ENCODE results near the gene GPD1.
"Not testable (repeated sequence)": the region's sequence is repeated elsewhere in the genome, so short reads cannot be mapped to it uniquely, and the experiment has no call there.

Gene GPD1

DNA sequence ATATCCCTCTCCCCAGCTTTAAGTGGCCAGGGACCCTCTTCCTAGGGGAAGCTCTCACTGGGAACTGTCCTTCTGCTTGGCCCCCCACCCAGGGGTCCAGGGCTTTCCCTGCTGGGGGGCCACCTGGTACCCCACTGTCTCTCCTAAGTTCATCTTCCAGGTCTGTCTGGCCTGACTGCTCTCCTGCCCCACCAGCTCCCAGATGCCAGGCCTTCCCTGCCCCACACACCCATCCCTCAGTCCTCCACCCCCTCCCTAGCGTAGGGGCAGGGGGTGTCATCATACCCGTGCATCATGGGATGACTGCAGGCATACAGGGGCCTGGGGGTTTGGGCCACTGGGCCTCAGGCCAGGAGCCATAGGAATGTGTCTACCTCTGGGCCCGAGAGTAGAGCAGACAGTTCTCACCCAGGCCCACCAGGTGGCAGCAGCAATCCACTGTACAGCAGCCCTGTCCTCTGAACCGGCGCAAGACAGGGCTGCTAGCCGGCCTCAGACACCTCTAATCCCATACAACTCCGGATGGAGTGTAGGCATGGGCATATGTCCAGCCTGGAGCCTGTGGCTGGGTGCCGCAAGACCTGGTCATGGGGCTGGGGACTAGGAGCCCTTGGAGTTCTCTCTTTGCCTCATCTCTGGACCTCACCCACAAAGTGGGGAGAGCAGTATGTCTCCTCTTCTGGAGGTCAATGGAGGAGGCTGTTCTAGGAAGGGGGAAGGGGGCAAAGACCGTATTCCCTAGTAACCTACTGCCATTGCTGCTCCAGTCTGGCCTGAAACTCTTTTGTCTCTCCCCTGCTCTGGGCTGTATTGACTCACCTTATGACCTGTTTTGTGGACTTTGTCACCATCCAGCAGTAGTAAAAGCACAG lies 28.6 kb upstream of the GPD1 start:
- DNase-seq: peak; percentile 35

DNA sequence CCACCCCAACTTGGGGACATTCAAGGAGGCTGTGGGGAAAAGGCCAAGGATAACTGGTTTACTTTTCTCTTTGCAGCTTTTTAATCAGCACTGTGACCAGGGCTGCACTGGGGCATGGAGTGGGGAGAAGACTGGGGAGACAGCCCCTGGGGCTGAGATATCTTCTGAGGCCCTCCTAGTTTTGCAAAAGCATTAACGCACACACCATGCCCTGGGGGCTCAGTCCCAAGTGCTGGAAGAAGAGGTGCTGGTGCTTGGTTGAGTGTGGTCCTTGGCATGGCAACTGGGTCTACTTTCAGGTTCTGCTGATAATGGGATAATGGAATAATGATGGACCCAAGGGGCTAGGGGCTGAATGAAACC lies 28.0 kb upstream of the GPD1 start:
- no peak for DNase-seq

DNA sequence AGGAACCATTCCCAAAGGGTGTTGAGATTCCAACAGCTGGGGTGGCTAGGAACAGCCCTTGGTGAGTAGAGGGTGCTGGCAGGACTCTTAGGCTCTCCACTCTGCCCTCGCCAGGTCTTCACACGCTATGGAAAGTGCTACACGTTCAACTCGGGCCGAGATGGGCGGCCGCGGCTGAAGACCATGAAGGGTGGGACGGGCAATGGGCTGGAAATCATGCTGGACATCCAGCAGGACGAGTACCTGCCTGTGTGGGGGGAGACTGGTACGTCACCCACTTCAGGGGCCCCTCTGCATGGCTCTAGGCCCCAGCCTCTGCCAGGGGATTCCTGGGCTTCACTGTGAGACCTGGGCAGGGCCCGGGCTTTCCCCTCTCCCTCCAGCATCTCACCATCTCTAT lies 26.7 kb upstream of the GPD1 start:
- DNase-seq: no peak

DNA sequence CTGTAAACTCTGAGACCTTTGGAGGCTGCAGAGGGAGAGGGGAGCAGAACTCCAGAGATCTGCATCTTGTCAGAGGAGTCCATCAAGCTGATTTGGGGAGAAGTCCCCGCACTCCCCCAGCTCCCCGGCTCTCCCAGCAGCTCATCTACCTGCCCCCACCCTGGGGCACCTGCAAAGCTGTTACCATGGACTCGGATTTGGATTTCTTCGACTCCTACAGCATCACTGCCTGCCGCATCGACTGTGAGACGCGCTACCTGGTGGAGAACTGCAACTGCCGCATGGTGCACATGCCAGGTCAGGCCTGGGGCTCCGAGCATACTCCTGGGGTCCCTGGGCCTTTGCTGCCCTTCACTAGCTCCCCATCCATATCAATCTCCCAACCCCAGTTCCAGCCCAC lies 25.5 kb upstream of the GPD1 start:
- no peak for DNase-seq

DNA sequence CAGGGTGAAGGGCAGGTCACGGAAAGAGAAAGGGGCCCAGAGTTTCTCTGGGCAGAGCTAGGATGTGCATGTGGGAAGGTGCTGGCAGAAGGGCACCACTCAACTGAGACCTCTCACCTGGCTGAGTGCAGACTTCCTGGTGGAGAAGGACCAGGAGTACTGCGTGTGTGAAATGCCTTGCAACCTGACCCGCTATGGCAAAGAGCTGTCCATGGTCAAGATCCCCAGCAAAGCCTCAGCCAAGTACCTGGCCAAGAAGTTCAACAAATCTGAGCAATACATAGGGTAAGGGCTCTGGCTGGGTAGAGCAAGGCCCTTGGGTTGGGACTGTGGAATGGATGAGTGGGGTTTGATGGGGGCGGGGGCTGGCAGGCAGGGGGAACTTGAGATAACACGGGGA lies 24.0 kb upstream of the GPD1 start:
- no peak for DNase-seq

DNA sequence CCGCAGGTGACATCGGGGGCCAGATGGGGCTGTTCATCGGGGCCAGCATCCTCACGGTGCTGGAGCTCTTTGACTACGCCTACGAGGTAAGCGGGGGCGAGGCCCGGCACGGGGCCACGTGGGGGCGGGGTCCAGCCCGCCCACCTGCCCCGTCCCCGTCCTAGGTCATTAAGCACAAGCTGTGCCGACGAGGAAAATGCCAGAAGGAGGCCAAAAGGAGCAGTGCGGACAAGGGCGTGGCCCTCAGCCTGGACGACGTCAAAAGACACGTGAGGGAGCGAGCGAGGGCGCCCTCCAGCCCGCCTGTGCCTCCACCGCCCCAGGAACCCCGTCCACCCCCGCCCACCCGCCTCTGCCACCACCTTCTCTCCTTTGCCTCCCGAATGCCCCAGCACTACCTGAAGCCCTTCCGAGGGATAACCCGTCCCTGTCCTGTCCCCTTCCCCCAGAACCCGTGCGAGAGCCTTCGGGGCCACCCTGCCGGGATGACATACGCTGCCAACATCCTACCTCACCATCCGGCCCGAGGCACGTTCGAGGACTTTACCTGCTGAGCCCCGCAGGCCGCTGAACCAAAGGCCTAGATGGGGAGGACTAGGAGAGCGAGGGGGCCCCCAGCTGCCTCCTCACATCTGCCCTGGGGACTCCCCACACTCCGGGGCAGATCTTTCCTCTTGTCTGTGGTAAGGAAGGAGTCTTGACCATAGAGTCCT lies 22.6 kb upstream of the GPD1 start:
- no peak for DNase-seq

DNA sequence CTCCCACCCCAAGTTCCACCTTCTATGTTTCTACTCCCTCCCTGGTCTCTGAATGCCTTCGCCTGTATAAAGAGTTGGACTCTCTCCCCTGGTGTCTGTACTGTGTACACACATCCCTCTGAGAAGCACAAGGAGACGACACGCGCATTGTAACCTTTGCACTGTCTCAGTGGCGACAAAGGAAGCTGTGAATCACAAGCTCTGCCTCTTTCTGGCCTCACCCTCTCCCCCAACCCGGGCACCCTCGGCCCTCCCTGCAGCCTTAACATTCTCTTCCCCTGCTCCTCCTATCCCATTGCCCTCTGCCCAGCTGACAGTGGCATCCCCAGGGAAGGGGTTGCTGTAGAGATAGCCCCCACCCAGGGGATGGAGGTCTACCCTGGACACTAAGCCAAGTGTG lies 21.2 kb upstream of the GPD1 start:
- DNase-seq: no peak

DNA sequence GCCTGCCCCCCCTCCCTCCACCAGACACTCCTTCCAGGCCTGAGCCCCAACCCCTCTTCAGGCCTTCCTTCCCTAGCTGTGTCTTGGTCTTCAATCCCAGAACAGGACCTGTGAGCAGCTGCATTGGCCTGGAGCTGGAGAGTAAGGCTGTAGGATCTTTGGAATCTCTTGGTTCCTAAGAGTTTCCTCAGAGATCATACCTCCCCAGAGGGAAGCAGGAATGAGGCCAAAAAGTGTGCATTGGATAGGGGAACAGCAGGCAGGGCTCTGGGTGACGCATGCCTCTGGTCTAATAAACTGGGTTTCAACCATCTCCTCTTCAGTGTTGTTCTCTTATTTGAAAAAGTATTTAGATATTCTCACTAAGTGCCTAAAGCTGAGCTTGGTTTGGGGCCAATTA lies 20.5 kb upstream of the GPD1 start:
- no peak for DNase-seq

DNA sequence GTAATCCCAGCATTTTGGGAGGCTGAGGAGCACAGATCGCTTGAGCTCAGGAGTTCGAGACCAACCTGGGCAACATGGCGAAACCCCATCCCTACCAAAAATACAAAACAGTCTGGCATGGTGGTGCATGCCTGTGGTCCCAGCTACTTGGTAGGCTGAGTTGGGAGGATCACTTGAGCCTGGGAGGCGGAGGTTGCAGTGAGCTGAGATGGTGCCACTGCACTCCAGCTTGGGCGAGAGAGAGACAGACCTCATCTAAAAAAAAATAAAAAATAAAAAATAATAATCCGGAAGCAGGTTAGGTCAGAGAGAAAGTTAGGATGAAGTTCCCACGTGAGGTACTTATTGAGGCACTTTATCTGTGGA lies 19.4 kb upstream of the GPD1 start:
- not testable (repeated sequence) for DNase-seq

DNA sequence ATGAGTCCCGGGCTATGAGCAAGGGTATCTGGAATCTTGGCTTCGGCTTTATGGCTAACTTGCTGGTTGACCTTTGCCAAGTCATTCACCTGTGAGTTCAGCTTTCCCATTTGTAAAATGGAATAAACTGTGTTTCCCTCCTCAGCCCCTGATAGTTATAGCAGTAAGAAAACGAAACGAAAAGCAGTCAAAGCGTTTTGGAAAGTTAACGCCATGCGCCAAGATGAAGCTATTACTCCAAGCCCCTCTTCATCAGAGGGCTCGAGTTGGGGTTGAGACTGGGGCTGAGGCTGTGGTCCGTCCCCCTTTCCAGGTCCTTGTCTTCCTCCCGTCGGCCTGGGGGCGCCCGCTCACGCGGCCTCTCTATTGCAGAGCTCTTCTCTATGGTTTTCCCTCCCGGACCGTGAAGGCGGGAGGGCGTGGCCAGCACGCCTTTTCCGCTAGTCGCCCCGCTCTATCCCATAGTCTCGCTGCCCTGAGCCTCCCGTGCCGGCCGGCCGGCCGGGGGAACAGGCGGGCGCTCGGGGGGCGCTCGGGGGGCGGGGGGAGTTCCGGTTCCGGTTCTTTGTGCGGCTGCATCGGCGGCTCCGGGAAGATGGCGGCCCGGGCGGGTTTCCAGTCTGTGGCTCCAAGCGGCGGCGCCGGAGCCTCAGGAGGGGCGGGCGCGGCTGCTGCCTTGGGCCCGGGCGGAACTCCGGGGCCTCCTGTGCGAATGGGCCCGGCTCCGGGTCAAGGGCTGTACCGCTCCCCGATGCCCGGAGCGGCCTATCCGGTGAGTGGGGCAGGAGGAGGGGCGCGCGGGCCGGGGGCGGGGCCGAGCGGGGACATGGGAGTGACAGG lies 18.8 kb upstream of the GPD1 start, which contains the start of gene SMARCD1:
SMARCD1 (plus strand) TSS at position 568 of the 840 bp plus-strand sequence; CDS start at position 596, 28 bp downstream.
- DNase-seq: peak; percentile 97

DNA sequence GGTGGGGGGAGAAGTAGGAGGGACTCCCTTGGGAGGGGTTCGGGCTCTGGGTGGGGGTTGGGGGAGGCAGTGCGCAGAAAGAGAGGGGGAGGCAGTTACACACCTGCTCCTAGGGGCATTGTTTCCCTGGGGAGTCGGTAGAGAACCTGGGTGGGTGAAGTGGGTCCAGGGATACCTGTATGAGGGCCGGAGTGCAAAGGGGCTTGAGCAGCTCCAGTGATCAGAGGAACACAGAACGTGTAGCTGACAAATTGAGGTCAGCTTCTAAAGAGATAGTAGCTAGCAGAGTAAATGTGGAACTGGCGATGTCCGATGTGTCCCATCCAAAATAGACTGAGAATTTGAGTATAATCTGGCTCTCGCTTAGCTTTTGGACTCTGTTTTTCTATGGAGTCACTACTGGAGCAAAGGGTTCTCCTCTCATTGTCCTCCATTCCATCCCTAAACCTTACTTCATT lies 18.2 kb upstream of the GPD1 start:
- DNase-seq: peak; percentile 32

DNA sequence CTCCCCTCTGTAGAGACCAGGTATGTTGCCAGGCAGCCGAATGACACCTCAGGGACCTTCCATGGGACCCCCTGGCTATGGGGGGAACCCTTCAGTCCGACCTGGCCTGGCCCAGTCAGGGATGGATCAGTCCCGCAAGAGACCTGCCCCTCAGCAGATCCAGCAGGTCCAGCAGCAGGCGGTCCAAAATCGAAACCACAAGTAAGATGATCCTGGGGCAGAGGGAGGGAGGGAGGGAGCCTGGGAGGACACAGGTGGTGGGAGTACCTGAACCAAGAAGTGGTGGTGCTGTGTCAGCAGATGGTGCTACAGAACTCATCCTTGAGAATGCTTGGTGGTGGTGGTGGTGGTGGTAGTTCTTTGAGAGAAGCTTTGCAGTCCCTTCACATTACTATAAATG lies 17.7 kb upstream of the GPD1 start:
- DNase-seq: no peak

DNA sequence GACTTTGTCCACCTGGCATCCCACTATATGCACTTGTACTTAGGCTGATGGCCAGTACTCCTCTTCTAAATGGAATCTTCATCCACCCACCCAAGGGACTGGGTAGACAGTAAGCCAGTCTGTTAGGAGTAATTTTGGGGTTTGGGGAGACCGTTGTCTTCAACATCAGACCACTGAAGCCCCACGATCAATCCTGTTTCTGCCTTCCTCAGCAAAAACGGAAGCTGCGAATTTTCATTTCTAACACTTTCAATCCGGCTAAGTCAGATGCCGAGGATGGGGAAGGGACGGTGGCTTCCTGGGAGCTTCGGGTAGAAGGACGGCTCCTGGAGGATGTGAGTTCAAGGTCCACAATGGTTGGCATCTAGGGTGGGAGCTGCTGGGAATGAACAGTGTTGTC lies 16.7 kb upstream of the GPD1 start:
- DNase-seq: no peak

DNA sequence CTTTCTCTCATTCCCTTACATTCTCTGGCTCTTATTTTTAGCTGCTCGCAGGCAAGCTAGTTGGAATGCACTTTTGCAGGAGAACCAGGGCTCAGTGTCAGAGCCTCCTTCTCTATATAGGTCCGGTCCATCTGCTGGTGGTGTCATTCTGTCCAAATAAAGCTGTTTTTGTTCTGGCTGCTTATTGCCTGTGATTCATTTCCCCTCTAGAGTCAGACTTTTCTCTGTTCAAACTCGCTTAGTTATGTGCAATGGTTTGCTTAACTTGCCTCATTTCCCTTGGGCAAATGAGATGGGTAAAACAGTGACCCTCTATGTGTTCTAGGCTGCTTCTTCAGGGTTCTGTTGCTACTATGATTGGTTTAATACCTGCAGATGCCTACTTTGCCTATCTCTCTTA lies 15.8 kb upstream of the GPD1 start:
- DNase-seq: no peak

DNA sequence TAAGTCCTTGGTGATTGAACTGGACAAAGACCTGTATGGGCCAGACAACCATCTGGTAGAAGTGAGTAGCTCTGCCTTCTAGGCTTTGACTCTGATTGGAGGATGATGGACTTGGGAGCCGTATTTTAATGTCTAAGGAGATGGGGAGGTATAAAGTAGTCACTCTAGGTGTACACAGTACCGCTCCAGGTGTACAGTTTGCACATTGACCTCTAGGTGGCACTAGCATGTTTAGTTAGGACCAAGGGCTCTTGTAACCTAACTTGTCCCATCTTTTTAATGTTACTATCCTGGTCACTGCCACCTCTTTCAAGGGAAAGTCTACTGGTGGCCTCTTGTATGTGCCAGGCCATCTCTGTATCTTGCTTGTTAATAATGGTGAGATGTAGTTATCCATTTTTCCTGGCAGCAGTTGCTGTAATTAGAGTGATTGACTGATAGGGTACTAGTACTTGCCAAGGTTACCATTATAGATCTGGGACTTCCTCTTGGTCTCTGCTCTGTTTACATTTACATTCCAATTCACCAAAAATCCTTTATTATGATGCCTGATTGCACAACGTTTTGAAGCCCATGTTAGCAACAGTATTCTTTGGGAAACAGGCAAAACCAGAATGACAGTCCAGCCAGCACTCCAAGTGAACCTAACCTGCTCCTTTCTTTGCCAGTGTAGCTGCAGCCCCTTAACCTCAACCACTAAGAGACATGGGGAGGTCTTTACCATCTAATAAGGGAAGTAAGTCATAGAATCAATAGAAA lies 15.1 kb upstream of the GPD1 start:
- DNase-seq: peak; percentile 55

DNA sequence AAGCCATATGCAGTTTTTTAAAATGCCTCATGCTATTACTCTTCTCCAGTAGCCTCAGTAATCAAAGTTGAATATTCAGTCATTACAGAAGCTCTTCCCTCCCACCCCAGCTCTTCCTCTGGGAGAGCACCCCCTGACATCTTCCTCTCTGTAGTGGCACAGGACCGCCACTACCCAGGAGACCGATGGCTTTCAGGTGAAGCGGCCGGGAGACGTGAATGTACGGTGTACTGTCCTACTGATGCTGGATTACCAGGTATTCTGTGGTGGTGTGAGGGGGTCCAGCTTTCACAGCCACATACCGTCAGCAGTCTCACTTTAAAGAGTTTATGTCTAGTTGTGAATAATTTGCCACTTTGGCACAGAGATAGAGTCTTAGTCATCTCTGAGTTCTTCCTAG lies 14.1 kb upstream of the GPD1 start:
- DNase-seq: no peak

DNA sequence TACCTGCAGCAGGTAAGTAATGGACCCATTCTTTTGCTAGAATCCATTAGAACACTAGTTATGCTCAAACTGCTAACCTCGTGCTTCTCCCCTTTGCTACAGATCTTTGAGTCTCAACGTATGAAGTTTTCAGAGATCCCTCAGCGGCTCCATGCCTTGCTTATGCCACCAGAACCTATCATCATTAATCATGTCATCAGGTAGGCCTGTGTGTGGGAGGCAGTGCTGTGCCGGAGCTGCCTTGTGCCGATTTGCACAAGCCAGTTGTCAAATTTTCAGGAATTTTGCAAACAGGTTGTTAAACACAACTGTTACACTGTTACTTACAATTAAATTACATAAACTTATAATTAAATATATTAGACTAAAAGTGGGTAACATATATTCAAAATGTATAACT lies 13.4 kb upstream of the GPD1 start:
- DNase-seq: no peak

DNA sequence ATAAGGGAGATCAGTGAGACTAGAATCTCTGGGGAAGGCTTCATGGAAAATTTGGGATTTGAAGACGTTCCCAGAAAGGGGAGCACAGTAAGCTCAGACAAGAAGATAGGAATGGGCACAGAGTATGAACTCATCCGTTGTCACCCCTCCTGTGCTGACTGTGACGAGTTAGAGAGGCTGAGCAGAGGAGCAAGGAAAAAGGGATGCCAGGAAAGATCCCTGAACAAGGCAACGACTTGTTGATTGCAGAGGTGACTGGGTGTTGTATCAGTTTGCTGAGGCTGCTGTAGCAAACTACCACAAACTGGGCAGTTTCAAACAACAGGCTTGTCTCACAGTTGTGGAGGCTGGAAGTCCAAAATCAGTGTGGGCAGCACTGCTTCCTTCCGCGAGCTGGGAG lies 5.9 kb upstream of the GPD1 start:
- no peak for DNase-seq

DNA sequence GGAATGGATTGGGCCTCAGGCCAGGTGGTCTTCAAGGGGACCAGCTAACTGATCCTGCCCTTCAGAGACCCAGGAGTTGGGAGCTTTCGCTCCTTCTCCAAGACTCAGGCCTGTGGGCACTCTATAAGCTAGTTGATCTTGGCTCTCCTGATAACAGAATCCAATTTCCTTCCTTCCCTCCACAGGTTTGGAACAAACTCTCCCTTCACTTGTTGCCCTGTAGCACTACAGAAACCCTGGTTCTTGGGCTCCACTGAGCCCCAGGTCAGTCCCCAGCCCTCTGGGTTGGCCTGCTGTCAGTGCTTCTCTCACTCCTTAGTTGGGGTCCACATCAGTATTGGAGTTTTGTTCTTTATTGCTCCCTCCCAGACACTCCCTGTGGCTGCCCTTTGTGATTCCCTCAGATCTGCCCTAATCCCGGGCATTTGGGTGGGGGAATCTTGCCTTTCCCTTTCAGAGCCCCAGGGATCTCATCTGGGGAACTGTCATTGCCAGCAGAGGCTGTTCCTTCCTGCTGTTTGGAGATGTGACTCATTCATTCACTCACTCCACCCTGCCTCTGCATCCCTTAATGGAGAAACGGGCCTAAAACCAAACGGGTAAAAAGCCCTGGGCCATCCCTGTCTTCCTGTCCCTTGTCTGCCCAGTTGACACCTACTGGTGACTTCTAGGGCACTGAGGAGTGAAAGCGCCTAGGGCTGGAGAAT lies 4.4 kb upstream of the GPD1 start:
- DNase-seq: no peak

DNA sequence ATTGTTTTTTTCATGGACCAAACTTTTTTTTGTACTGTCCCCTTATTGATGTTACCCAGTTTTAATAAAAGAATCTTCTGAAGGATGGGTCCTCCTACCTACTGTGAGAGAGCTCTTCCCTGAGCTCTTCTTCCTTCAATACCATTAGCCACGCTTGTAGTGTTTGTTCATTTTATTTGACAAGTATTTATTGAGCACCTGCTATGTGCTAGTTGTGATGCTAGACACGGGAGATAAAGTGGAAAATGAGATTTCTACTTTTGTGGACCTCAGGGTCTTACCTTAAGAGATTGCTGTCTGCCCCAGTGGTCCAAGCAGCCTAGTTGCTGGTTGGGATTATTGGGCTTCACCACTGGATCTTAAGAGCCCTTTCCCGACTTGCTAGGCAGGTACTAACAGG lies 3.2 kb upstream of the GPD1 start:
- no peak for DNase-seq

DNA sequence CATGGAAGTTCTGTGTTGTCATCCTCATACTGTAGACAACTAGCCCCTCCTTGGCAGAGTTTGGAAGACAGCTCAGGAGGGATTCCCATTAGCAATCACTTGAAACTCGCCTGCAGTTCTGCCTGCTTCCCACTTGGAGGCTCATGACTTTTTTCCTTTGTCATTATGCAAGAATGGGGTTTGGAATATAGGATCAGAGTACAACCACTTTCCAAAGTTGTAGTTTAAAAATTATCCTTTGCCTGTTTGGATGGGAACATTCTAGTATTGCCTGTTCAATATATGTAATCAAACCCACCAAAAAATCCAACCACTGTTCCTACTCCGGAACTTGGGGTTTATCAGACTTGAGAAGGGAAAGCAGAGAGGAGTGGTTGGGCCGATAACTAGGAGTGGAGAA lies 2.1 kb upstream of the GPD1 start:
- DNase-seq: no peak

DNA sequence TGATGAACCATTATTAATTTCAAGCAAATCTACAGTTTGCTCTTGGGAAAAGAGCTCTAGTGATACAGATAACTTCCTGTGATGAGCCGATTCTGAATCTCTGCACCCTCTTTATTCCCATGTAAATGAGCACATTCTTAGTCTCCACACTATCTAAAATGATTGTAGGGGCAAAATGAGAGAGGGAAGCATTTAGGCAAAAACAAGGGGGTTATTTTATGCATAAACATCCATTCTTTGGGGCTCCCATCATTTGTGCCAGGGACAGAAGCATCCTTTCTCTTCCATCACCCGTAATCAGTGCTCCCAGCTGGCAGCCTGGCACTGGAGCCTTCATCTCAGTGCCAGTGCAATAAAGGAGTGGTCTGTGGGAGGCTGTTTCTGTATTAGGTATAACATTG lies 1.7 kb upstream of the GPD1 start:
- no peak for DNase-seq
